ENCODE data around the gene AKT1. TPM values are rescaled to one million over a fixed set of nuclear protein-coding genes. Genes with fewer than 3 reads are reported as not detected.

Gene AKT1
- total RNA-seq = 10 to 100 TPM; 51.9 to 91.0 (median 88.7) TPM

- intact Hi-C loops (cut with DNase I; ENCODE audit: low total_unique reads) = no loop called here
- 0 to 1% methylated on average over 14 to 35 of the region's 124 CpGs for WGBS, 2 donors
- H3K4me3 ChIP-seq (ENCODE audit: low read depth, poor library complexity, severe bottlenecking) = peak within 1 kb of the TSS; percentile 44
- TF ChIP-seq POLR2A (IDR thresholded peaks at IDR 0.05) (no peak), CTCF (IDR thresholded peaks at IDR 0.05) (no peak)
- DNase-seq (ENCODE audit: low spot score in 2 of 2) = no peak
These were observed at the start of gene AKT1 for GRCh38 chr14:104794993-104795780. AKT1 (minus strand) TSS chr14:104795748; CDS start chr14:104792643, 3,105 bp downstream.

GRCh38 chr14:104845033-104845666 lies 49.6 kb upstream of the AKT1 start:
- no peak overlapping the region for H3K4me3 ChIP-seq (ENCODE audit: low read depth, poor library complexity, severe bottlenecking)
- no peak for DNase-seq (ENCODE audit: low spot score in 2 of 2)
- intact Hi-C loops (cut with DNase I; ENCODE audit: low total_unique reads) = no loop called here
- TF ChIP-seq CTCF (IDR thresholded peaks at IDR 0.05) (no peak), POLR2A (IDR thresholded peaks at IDR 0.05) (no peak)
- WGBS, 2 donors = 93 to 94% methylated on average over 3 to 4 of the region's 4 CpGs

- TF ChIP-seq POLR2A (IDR thresholded peaks at IDR 0.05) (no peak), CTCF (IDR thresholded peaks at IDR 0.05) (no peak)
- intact Hi-C loops (cut with DNase I; ENCODE audit: low total_unique reads) = no loop called here
- 8% methylated on average over 21 to 27 of the region's 27 CpGs for WGBS, 2 donors
- H3K4me3 ChIP-seq (ENCODE audit: low read depth, poor library complexity, severe bottlenecking) = no peak overlapping the region
- DNase-seq (ENCODE audit: low spot score in 2 of 2) = no peak
These were observed 48.9 kb upstream of the AKT1 start for GRCh38 chr14:104844306-104845032.

DNA sequence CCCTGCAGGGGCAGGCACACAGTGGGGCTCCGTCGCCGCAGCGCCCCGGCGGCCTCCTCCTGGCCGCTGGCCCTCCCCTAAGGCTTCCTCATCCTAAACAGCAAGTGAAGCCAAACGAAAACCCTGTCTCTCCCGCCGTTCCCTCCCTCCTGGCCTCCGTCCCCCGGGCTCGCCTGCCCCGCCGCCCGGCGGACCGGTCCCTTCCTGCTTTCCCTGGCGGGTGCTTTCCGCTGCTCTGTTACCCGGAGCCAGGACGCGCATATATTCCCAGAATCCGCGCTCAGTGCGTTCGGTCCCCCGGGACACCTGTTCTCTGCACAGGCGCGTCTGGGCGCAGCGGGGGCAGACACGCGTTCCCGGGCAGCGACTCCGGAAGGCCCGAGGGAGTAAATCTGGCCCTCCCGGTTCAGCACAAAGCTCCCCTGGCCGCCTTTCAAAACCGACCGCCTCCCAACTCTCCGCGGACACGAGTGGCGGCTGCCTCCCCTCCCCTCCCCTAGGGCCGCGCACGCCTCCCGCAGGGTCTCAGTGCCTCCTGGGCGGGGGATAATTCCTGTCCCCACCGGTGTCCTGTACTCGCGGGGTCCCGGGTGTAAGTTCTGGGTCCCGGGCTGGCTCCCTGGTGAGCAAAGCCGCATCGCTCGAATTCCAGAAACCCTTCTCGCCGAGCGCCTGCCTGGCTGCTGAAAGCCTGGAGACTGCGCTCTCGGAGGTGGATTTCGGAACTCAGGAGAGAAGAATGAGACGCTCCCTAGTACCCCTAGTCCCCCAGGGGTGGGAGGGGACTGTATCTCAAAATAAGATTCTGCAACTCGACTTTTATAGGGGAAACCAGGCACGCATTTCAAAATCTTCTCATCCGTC lies 48.1 kb upstream of the AKT1 start:
- intact Hi-C loops (cut with DNase I; ENCODE audit: low total_unique reads) = no loop called here
- peak overlapping the region; percentile 11 for H3K4me3 ChIP-seq (ENCODE audit: low read depth, poor library complexity, severe bottlenecking)
- no peak for DNase-seq (ENCODE audit: low spot score in 2 of 2)
- TF ChIP-seq POLR2A (IDR thresholded peaks at IDR 0.05) = no peak
- TF ChIP-seq CTCF (IDR thresholded peaks at IDR 0.05) = no peak
- WGBS, 2 donors = 1 to 2% methylated on average over 52 to 66 of the region's 69 CpGs

DNA sequence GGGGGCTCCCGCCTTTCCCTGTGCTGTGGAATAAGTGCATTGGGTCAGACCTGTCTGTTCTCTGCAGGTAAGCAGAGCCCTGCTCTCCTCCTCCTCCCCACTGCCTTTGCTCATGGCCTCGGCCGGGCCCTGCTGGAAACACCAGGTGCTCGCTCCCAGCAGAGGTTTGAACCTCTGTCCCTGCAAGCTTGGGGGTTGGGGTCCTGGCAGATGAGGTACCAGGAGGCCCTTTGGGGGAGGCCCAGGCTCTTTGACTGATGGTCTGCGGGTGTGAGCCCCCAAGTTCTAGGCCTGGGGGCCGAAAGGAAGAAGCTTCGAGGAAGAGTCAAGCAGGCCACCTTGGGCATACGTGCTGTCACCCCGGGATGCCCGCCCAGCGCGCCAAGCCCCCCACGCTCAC lies 47.5 kb upstream of the AKT1 start:
- intact Hi-C loops (cut with DNase I; ENCODE audit: low total_unique reads) = no loop called here
- TF ChIP-seq CTCF (IDR thresholded peaks at IDR 0.05) (no peak), POLR2A (IDR thresholded peaks at IDR 0.05) (no peak)
- H3K4me3 ChIP-seq (ENCODE audit: low read depth, poor library complexity, severe bottlenecking) = no peak overlapping the region
- DNase-seq (ENCODE audit: low spot score in 2 of 2) = no peak
- 38 to 46% methylated on average over 11 to 13 of the region's 13 CpGs for WGBS, 2 donors
